LNCaP clone FGC (cell line): Measurements from ENCODE around the gene COL23A1.

Experiments used
- DNase-seq: peaks from one replicate; pipeline ENCODE4 v3.0.0-alpha.2; 2011; ENCODE audit warnings: low read depth
- H3K4me3 ChIP-seq: 2 replicates; pipeline ENCODE4 v1.5.1; 2011; ENCODE audit warnings: mild to moderate bottlenecking, low read depth, low read length, control low read depth
- CTCF ChIP-seq: IDR thresholded peaks from 2 replicates; pipeline ENCODE4 v1.5.1; 2012; ENCODE audit warnings: mild to moderate bottlenecking; ENCODE audit not compliant: control insufficient read depth, insufficient read depth; ENCODE audit errors: extremely low read depth

Gene COL23A1

GRCh38 chr5:178228609-178229008 is 361.6 kb downstream of the COL23A1 start:
- no peak for TF ChIP-seq CTCF
- no peak for DNase-seq

DNA sequence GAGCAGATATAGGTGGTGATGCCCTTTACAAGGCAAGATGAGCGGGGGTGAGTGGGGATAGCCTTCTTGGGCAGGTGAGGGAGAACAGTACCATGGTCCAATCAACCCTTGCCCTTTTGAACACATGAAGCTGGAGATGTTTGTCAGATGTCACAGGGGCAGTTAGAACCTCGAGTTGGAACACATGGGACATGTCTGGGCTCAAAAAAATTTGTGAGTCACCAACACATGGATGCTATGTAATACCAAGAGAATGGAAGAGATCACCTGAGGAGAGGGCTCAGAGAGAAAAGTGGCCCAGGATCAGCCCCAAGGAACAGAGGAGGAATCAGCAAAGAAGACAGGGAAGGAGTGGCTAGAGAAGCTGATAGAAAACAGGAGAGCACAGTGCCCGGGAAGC is 362.3 kb downstream of the COL23A1 start:
- TF ChIP-seq CTCF, result no peak
- DNase-seq, result no peak
- no peak overlapping the region for H3K4me3 ChIP-seq

More at GRCh38 chr5:178228609-178229008, 361.6 kb downstream of the COL23A1 start:
- H3K4me3 ChIP-seq, result no peak overlapping the region

DNA sequence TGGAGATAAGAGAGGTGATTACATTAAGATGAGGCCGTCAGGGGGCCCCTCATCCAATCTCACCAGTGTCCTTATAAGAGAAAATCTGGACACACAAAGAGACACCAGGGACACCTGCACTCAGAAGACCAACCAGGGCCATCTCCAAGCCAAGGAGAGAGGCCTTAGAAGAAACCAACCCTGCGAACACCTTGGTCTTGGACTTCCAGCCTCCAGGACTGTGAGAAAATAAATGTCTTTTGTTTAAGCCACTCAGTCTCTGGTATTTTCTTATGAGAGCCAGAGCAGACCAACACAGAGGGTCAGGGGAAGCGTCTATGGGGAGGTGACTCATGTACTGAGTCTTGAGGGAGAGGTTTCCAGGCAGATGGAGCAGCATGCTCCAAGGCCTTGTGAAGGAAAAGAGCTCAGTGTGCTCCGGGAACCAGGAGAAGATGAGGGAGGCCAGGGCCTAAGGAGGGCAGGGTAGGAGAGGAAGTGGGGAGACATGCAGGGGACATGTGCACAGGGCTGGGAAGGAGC is 363.0 kb downstream of the COL23A1 start:
- no peak for TF ChIP-seq CTCF
- no peak overlapping the region for H3K4me3 ChIP-seq
- DNase-seq, result no peak

DNA sequence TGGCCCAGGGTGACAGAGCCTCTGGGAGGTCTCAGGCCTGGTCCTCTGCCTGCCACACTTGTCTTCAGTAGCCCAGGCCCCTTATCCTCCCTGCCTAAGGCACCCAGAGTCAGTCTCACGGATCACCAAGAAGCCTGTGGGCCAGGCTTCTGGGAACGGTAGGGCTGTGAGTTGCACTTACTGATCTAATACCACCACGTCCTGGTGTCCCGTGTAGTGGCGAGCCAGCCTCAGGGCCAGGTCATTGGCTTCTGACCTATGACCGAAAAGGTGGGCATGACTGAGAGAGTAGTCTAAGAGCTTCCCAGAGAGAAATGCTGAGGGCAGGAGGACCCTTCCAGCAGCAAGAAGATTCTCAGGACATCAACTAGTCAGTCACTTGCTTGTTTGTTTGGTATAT is 365.0 kb downstream of the COL23A1 start:
- DNase-seq, result no peak
- H3K4me3 ChIP-seq, result no peak overlapping the region
- no peak for TF ChIP-seq CTCF

DNA sequence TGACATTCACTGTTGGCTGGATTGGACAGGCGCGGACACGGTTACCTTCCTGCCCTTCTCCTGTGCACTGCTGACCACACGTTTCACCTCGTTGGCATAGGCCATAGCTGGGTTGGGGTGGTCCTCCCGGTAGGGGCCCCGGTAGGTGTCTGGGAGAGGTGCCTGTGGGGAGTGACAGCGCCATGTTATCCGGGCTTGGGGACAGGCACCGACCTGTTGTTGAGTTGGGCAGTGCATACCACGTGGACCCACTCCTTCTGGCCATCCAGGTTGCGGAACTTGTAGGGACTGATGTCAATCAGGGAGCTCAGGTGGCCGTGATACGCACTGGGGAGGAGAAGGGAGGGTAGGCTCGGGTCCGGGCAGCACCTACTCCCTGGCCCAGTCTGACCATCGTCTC is 365.8 kb downstream of the COL23A1 start:
- no peak for DNase-seq
- H3K4me3 ChIP-seq, result no peak overlapping the region
- no peak for TF ChIP-seq CTCF

DNA sequence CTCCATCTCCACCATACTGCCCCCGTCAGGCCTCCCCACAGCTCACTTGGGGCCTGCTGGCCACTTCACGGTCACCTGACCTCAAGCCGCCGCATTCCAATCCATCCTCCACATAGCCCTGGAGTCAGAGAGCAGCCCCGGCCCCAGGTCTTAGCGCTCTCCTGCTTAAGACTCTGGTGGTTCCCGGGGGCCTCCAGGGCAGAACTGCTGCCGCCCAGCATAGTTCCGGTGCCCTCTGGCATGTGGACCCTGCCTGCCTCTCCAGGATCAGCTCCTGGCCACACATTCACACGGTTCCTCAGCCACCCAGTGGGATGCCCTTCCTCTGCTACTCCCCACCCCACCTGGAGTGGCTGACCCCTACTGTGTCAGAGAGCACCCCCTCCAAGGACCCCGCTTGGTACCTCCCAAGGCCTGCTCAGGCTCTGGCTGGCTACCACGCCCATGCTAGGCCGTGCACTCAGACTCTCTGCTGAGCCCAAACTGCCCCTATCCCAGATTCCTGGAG is 366.3 kb downstream of the COL23A1 start:
- TF ChIP-seq CTCF, result no peak

GRCh38 chr5:178223196-178223773 is 366.9 kb downstream of the COL23A1 start:
- TF ChIP-seq CTCF, result no peak
- DNase-seq, result no peak
- H3K4me3 ChIP-seq, result no peak overlapping the region

More for the DNA sequence above, 366.3 kb downstream of the COL23A1 start:
- no peak overlapping the region for H3K4me3 ChIP-seq
- DNase-seq, result no peak
